Measurements from ENCODE around the gene PMM2. TPM values are rescaled to one million over a fixed set of nuclear protein-coding genes. Genes with fewer than 3 reads are reported as not detected.
"Not testable (repeated sequence)": the region's sequence is repeated elsewhere in the genome, so short reads cannot be mapped to it uniquely, and the experiment has no call there.

The PMM2 gene
- total RNA-seq, 1 donor from 2014 or later: 6.9 TPM

- no peak for DNase-seq
Observed at GRCh38 chr16:8867932-8868415, 70.3 kb downstream of the PMM2 start.

- DNase-seq: peak; percentile 79
Observed at GRCh38 chr16:8868416-8869211, 71.0 kb downstream of the PMM2 start, which contains the start of gene CARHSP1. Gene CARHSP1 (minus strand): TSS chr16:8869006. CDS start chr16:8859328, 9,678 bp downstream.

GRCh38 chr16:8869212-8869987, 71.8 kb downstream of the PMM2 start:
- DNase-seq: no peak

- not testable (repeated sequence) for DNase-seq
Observed at GRCh38 chr16:8869988-8870241, 72.3 kb downstream of the PMM2 start.

- no peak for DNase-seq
Observed at GRCh38 chr16:8872071-8872470, 74.4 kb downstream of the PMM2 start.

GRCh38 chr16:8872967-8873865, 75.6 kb downstream of the PMM2 start:
- no peak for DNase-seq

GRCh38 chr16:8873866-8874195, 76.2 kb downstream of the PMM2 start:
- not testable (repeated sequence) for DNase-seq

GRCh38 chr16:8874388-8874787, 76.7 kb downstream of the PMM2 start:
- DNase-seq: no peak

- DNase-seq: not testable (repeated sequence)
Observed at GRCh38 chr16:8875317-8875716, 77.7 kb downstream of the PMM2 start.

GRCh38 chr16:8877894-8878522, 80.4 kb downstream of the PMM2 start:
- no peak for DNase-seq

GRCh38 chr16:8878523-8878911, 80.9 kb downstream of the PMM2 start:
- DNase-seq: no peak

- DNase-seq: no peak
Observed at GRCh38 chr16:8880839-8881510, 83.3 kb downstream of the PMM2 start.

- DNase-seq: no peak
Observed at GRCh38 chr16:8882041-8882617, 84.5 kb downstream of the PMM2 start, which contains the start of gene LITAFD. Gene LITAFD (plus strand): TSS chr16:8882351. CDS start chr16:8884356, 2,005 bp downstream.

GRCh38 chr16:8882725-8883377, 85.2 kb downstream of the PMM2 start:
- DNase-seq: no peak

- no peak for DNase-seq
Observed at GRCh38 chr16:8885674-8886592, 88.3 kb downstream of the PMM2 start.

- DNase-seq: no peak
Observed at GRCh38 chr16:8886593-8887430, 89.2 kb downstream of the PMM2 start.

GRCh38 chr16:8887431-8887765, 89.8 kb downstream of the PMM2 start:
- DNase-seq: no peak

- peak; percentile 70 for DNase-seq
Observed at GRCh38 chr16:8887952-8888560, 90.4 kb downstream of the PMM2 start.

Measured in occipital lobe (tissue), 2 donors.